Measurements from ENCODE around the gene EPB41L3. TPM values are rescaled to one million over a fixed set of nuclear protein-coding genes. Genes with fewer than 3 reads are reported as not detected.

The EPB41L3 gene
- total RNA-seq, 1 donor from 2014 or later, result 6.3 TPM

GRCh38 chr18:5507756-5508155, 36.0 kb downstream of the EPB41L3 start:
- H3K36me3 ChIP-seq, result no peaks in the 10 kb centered on the region
- TF ChIP-seq, protein P1, sequence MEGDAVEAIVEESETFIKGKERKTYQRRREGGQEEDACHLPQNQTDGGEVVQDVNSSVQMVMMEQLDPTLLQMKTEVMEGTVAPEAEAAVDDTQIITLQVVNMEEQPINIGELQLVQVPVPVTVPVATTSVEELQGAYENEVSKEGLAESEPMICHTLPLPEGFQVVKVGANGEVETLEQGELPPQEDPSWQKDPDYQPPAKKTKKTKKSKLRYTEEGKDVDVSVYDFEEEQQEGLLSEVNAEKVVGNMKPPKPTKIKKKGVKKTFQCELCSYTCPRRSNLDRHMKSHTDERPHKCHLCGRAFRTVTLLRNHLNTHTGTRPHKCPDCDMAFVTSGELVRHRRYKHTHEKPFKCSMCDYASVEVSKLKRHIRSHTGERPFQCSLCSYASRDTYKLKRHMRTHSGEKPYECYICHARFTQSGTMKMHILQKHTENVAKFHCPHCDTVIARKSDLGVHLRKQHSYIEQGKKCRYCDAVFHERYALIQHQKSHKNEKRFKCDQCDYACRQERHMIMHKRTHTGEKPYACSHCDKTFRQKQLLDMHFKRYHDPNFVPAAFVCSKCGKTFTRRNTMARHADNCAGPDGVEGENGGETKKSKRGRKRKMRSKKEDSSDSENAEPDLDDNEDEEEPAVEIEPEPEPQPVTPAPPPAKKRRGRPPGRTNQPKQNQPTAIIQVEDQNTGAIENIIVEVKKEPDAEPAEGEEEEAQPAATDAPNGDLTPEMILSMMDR (IDR thresholded peaks at IDR 0.05; ENCODE audit: borderline replicate concordance), result no peak
- H3K4me1 ChIP-seq, result no peaks in the 10 kb centered on the region
- H3K27me3 ChIP-seq (ENCODE audit: low read depth), result no peaks in the 10 kb centered on the region
- no peaks in the 10 kb centered on the region for H3K9me3 ChIP-seq (replicated peaks)
- H3K27ac ChIP-seq (replicated peaks), result no peak overlapping the region
- DNase-seq, result no peak
- H3K4me3 ChIP-seq, result no peak overlapping the region
- intact Hi-C loops (cut with micrococcal nuclease), result no loop called here

GRCh38 chr18:5506174-5506573, 37.6 kb downstream of the EPB41L3 start:
- no peak for DNase-seq

GRCh38 chr18:5503740-5504139, 40.1 kb downstream of the EPB41L3 start:
- Histone ChIP-seq H3K4me1 (no peaks in the 10 kb centered on the region), H3K36me3 (no peaks in the 10 kb centered on the region), H3K27ac (replicated peaks) (no peak overlapping the region), H3K27me3 (ENCODE audit: low read depth) (no peaks in the 10 kb centered on the region), H3K9me3 (replicated peaks) (no peaks in the 10 kb centered on the region), H3K4me3 (no peak overlapping the region)
- TF ChIP-seq, protein P1 (IDR thresholded peaks at IDR 0.05; ENCODE audit: borderline replicate concordance), result no peak
- DNase-seq, result no peak
- intact Hi-C loops (cut with micrococcal nuclease), result no loop called here

More at GRCh38 chr18:5506174-5506573, 37.6 kb downstream of the EPB41L3 start:
- no peaks in the 10 kb centered on the region for H3K9me3 ChIP-seq (replicated peaks)
- no peaks in the 10 kb centered on the region for H3K4me1 ChIP-seq
- no peaks in the 10 kb centered on the region for H3K36me3 ChIP-seq
- H3K27me3 ChIP-seq (ENCODE audit: low read depth), result no peaks in the 10 kb centered on the region
- intact Hi-C loops (cut with micrococcal nuclease), result no loop called here
- no peak overlapping the region for H3K4me3 ChIP-seq
- no peak overlapping the region for H3K27ac ChIP-seq (replicated peaks)
- TF ChIP-seq, protein P1 (IDR thresholded peaks at IDR 0.05; ENCODE audit: borderline replicate concordance), result no peak

GRCh38 chr18:5500158-5500939, 43.4 kb downstream of the EPB41L3 start:
- Histone ChIP-seq H3K9me3 (replicated peaks) (no peaks in the 10 kb centered on the region), H3K4me3 (no peak overlapping the region), H3K27ac (replicated peaks) (no peak overlapping the region), H3K4me1 (no peaks in the 10 kb centered on the region), H3K27me3 (ENCODE audit: low read depth) (no peaks in the 10 kb centered on the region), H3K36me3 (no peaks in the 10 kb centered on the region)
- TF ChIP-seq, protein P1 (IDR thresholded peaks at IDR 0.05; ENCODE audit: borderline replicate concordance), result no peak
- no peak for DNase-seq
- intact Hi-C loops (cut with micrococcal nuclease), result no loop called here

DNA sequence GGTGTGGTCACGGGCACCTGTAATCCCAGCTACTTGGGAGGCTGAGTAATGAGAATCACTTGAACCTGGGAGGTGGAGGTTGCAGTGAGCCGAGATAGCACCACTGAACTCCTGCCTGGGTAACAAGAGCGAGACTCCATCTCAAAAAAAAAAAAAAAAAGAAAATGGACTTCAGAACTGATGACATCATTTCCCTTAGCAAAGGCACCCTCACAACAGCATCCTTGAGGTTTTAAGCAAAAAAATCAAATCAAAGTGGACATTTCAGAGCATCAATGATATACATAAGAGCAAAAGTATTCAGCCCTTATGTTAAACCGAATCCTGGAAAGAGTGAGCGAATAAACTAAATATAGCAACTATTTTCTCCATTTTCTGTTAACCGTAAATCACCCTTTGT, 45.3 kb downstream of the EPB41L3 start:
- intact Hi-C loops (cut with micrococcal nuclease), result no loop called here
- TF ChIP-seq, protein P1 (IDR thresholded peaks at IDR 0.05; ENCODE audit: borderline replicate concordance), result no peak
- Histone ChIP-seq H3K4me3 (no peak overlapping the region), H3K27me3 (ENCODE audit: low read depth) (no peaks in the 10 kb centered on the region), H3K27ac (replicated peaks) (no peak overlapping the region), H3K4me1 (no peaks in the 10 kb centered on the region), H3K9me3 (replicated peaks) (no peaks in the 10 kb centered on the region), H3K36me3 (no peaks in the 10 kb centered on the region)
- DNase-seq, result no peak

Measured in left ventricle myocardium inferior (tissue), 1 donor.